Measurements from ENCODE around the gene MUC2.

Gene MUC2

GRCh38 chr11:1088927-1089737 is 14.5 kb downstream of the MUC2 start:
- no peak for TF ChIP-seq CTCF (IDR thresholded peaks at IDR 0.05; ENCODE audit: insufficient read depth, low read depth, low read length, missing control alignments)
- no peak for DNase-seq (ENCODE audit: low read depth)
- no peak overlapping the region for H3K4me3 ChIP-seq (ENCODE audit: low read depth, low read length)

- no peak for DNase-seq (ENCODE audit: low read depth)
- TF ChIP-seq CTCF (IDR thresholded peaks at IDR 0.05; ENCODE audit: insufficient read depth, low read depth, low read length, missing control alignments), result no peak
- H3K4me3 ChIP-seq (ENCODE audit: low read depth, low read length), result no peak overlapping the region
Observed at GRCh38 chr11:1089738-1090599, 15.3 kb downstream of the MUC2 start.

GRCh38 chr11:1090600-1091331 is 16.1 kb downstream of the MUC2 start:
- no peak for TF ChIP-seq CTCF (IDR thresholded peaks at IDR 0.05; ENCODE audit: insufficient read depth, low read depth, low read length, missing control alignments)
- no peak for DNase-seq (ENCODE audit: low read depth)
- H3K4me3 ChIP-seq (ENCODE audit: low read depth, low read length), result no peak overlapping the region

GRCh38 chr11:1091332-1092083 is 16.8 kb downstream of the MUC2 start:
- DNase-seq (ENCODE audit: low read depth), result no peak
- no peak overlapping the region for H3K4me3 ChIP-seq (ENCODE audit: low read depth, low read length)
- no peak for TF ChIP-seq CTCF (IDR thresholded peaks at IDR 0.05; ENCODE audit: insufficient read depth, low read depth, low read length, missing control alignments)

GRCh38 chr11:1092145-1092670 is 17.5 kb downstream of the MUC2 start:
- H3K4me3 ChIP-seq (ENCODE audit: low read depth, low read length), result no peak overlapping the region
- TF ChIP-seq CTCF (IDR thresholded peaks at IDR 0.05; ENCODE audit: insufficient read depth, low read depth, low read length, missing control alignments), result no peak
- no peak for DNase-seq (ENCODE audit: low read depth)

- TF ChIP-seq CTCF (IDR thresholded peaks at IDR 0.05; ENCODE audit: insufficient read depth, low read depth, low read length, missing control alignments), result no peak
- H3K4me3 ChIP-seq (ENCODE audit: low read depth, low read length), result no peak overlapping the region
- DNase-seq (ENCODE audit: low read depth), result no peak
Observed at GRCh38 chr11:1092919-1093318, 18.2 kb downstream of the MUC2 start.
